ENCODE measurements around the gene CDK5RAP2. TPM values are rescaled to one million over a fixed set of nuclear protein-coding genes. Genes with fewer than 3 reads are reported as not detected.

The CDK5RAP2 gene
- total RNA-seq, 1 experiment from 2014 or later = 82.7 TPM

DNA sequence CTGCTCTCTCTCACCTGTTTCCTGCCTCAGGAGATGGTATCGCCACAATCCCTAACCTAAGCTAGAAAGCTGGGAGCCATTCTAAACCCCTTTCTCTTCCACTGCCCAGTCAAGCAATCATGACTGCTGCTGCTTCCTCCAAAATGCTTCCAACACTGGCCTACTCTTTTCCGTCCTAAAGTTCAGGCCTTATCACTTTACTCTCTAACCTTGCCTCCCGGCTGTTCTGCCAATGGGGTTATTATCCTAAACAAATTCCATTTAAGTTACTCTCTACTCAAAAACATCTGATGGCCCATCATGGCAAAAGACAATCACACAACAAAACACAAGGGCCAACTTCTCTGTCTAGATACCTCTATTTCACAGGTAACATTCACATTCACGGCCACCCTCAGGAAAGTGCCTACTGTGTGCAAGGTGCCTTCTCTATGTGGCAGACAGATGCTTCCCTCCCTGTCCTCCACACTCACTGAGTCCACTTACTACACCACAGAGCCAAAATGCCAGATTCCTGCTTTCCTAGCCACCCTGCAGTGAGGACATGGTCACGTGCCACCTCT, 168.0 kb downstream of the CDK5RAP2 start:
- no peak for DNase-seq (ENCODE audit: extremely low read depth, low read depth)

DNA sequence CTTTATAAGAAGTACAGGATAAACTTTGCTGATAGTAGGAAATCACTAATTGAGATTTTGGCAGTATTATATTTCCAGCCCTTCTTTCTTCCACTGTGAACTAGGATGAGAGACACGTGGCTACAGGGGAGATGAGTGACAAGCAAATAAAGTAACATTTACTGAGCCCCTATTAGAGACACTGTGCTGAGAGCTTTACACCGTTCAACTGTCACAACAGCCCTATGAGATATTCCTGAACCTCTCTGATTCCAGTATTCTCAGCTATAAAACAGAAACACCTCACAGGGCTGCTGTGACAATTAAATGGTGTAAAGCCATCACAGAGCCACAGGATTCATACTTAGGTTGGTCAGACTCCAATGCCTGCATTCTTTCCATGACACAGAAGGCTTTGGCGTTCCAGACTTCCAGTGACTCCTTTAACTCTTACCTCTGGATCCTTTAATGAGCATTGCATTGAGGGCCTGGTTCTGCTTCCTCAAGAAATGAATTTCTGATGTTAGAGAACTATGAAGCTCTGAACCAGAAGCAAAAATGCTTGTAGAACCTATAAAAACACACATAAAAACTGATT, 169.0 kb downstream of the CDK5RAP2 start:
- no peak for DNase-seq (ENCODE audit: extremely low read depth, low read depth)

- DNase-seq (ENCODE audit: extremely low read depth, low read depth) = no peak
Observed at GRCh38 chr9:120408680-120409258, 171.2 kb downstream of the CDK5RAP2 start.

DNA sequence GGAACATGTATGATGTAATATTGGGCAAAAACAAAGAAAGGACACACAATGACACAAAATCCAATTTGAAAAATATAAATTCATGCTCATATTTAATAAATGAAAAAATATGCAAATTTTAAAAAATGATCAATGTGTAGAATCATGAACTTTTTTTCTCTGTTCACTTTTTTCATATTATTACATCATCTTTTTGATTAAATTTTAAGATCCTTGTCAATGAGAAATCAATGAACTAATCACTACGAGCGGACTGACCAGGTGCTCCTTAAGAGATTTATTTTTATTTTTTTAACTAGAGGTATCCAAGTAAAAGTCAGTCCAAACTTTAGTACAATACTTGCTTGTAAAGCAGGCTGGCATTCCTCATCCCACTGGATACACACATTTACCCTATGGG, 174.1 kb downstream of the CDK5RAP2 start:
- no peak for DNase-seq (ENCODE audit: extremely low read depth, low read depth)

DNA sequence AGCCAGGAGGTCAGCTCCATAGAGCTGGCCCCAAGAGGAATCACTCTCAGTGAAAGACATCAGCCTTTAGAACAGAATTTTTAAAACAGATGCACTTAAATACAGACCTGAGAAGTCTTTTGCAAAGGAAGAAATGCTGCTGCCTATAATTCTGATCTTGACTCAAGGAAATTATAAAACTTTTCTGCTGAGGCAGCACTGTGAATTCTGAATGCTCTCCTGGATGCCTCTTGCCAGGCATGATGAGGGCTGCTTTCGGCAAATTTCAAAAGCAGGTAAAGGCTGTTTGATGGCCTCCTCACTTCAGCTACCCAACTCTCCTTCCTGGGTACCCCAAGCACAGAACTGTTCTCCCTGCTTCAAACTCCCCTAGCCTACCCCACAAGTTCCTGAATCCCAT, 174.8 kb downstream of the CDK5RAP2 start:
- DNase-seq (ENCODE audit: extremely low read depth, low read depth) = no peak

- DNase-seq (ENCODE audit: extremely low read depth, low read depth) = no peak
Observed at GRCh38 chr9:120403543-120403856, 176.5 kb downstream of the CDK5RAP2 start.

DNA sequence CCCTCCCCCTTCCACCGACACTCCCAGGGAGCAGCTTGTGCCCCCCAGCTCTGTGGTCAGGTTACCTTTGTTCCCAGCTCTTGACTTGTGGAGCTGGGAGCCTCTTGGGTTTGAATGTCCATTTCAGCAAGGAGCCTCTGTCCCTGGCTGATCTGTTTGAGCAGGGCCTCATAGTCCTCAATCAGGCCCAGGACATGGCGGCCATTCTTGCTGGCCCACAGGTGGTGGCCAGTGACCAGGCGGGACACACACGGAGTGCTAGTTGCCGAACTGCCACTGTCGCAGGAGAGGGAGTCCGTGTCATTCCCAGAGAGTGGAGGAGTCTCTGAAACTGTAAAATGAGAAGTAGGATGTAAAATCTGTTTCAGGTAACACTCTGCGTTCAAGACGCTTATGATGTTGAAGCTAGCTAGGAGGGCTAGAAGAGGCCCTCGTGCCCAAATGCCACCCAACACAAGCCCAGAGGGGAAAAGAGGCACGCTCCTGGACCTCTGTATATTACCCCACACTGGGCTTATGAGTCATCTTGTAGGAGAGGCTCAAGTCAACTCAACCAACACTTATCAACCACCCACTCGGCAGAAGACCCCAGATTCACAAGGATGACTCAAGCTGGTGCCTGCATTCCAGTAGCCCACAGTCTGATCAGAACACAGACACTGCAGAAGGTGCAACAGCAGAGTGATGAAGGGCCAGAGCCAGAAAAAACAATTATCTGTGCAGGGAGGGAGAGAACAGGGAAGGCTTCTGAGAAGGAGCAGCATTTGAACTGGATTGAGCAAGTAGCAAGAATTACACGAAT, 177.0 kb downstream of the CDK5RAP2 start:
- peak; percentile 94 for DNase-seq (ENCODE audit: extremely low read depth, low read depth)

GRCh38 chr9:120399940-120400339, 180.0 kb downstream of the CDK5RAP2 start:
- no peak for DNase-seq (ENCODE audit: extremely low read depth, low read depth)

DNA sequence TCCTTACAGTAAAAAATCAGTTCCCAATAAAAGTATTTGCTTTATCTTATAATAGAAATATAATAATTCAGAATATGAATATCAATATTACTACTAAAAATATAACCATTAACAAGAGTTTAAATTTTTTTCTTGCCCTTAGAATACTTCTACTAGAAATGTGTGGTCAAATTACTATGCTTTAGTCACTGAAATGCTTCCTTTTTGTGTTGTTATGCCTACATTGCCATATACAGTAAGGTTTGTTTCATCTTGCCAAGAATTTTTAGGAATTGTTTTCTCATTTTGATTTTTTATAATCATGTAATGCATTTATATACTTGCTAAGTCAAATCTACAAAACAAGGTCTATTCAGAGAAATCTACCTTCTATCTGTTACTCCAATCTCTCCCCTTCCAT, 181.7 kb downstream of the CDK5RAP2 start:
- DNase-seq (ENCODE audit: extremely low read depth, low read depth) = no peak

- DNase-seq (ENCODE audit: extremely low read depth, low read depth) = no peak
Observed at GRCh38 chr9:120397453-120397852, 182.5 kb downstream of the CDK5RAP2 start.

DNA sequence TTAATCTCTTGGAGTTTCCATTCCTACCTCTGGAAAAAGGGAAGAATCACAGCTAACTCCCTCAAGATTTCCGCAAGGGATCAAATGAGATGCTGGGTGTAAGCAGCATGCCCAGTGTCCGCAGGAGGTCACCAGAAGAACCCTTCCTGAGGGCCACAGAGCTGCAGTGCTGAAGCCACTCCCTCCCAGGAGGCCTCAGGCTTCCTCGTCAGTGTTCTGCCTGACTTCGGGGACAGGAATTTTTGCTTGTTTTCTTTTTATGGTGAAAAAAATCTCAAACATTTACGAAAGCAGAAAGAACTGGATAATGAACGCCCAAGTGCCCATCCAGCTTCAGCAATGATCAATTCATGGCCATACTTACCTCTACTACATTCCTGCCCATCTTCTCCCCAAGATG, 183.0 kb downstream of the CDK5RAP2 start:
- DNase-seq (ENCODE audit: extremely low read depth, low read depth) = no peak

DNA sequence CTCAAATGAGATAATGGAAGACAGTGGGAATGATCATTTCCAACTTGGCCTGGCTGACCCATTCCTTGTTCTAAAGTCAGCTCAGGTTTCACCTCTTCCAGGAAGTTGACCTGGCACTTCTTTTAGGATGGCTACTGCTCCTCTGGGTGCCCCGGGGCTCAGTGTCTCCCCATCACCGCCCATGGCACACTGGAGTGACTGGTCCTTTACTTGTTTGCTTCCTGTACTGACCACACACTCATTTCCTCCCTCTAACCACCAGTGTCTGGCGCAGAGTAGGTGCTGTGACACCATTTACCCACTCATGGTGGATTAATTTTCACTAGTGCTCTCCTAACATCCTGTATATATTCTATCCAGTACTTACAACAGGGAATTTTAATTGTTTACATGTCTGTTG, 183.5 kb downstream of the CDK5RAP2 start:
- DNase-seq (ENCODE audit: extremely low read depth, low read depth) = no peak

- no peak for DNase-seq (ENCODE audit: extremely low read depth, low read depth)
Observed at GRCh38 chr9:120395376-120395775, 184.6 kb downstream of the CDK5RAP2 start.

- DNase-seq (ENCODE audit: extremely low read depth, low read depth) = no peak
Observed at GRCh38 chr9:120394058-120394669, 185.8 kb downstream of the CDK5RAP2 start.

GRCh38 chr9:120393386-120394057, 186.4 kb downstream of the CDK5RAP2 start:
- no peak for DNase-seq (ENCODE audit: extremely low read depth, low read depth)

DNA sequence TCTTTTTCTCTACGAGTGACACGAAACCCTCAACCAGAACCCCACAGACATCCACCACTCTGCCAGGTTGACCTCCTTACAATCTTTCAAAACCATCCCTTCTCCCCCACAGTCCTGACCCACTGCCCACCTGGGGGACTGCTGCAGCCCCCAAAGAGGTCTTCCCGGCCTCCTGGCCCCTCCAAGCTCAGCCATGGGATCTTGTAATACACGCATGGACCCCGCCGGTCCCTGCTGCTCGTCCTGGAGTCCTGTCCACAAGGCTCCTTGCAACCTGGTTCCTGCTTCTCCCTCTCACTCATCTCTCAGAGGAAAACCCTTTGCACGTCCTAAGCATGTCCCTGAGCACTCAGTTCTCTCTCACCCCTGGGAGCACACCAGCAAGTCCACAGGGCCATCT, 187.3 kb downstream of the CDK5RAP2 start:
- DNase-seq (ENCODE audit: extremely low read depth, low read depth) = no peak

- DNase-seq (ENCODE audit: extremely low read depth, low read depth) = no peak
Observed at GRCh38 chr9:120392245-120392644, 187.7 kb downstream of the CDK5RAP2 start.

DNA sequence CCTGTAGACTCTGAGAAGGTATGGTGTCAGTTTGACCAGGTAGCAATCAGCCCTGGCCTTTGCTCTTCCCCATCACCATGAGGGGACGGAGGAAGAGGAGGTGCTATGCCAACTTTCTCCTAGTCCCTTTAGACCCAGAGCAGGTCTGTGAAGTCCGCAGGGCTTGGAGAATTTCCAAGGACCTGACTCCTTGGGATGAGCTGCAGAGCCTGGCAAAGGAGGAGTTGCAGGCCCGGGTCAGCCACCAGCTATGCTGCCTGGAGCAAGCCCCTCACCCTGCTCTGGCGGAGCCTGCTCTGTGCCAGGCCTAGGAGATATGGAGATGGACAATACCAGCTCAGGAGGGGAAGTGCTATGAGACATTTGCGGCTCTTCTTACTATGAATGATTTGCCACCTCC, 188.3 kb downstream of the CDK5RAP2 start:
- DNase-seq (ENCODE audit: extremely low read depth, low read depth) = no peak

GRCh38 chr9:120390637-120391190, 189.3 kb downstream of the CDK5RAP2 start:
- no peak for DNase-seq (ENCODE audit: extremely low read depth, low read depth)

- DNase-seq (ENCODE audit: extremely low read depth, low read depth) = no peak
Observed at GRCh38 chr9:120389867-120390266, 190.1 kb downstream of the CDK5RAP2 start.

DNA sequence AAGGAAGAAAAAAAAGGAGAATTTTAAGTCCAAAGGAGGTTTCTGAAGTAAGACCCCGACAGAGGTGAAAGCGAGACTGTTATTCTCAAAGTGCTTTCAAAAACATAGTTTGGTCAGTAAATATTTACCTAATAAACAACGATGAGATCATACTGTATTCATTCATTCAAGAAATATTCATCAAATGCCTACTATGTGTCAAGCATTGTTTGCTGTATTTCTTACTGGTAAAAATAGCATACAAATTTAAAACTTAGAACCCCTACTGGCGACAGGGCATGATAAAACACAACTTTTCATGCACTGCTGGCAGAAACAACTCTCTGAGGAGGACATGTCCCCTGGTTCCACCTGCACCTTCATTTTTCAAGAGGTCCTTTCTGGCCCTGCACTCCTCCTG, 190.7 kb downstream of the CDK5RAP2 start:
- DNase-seq (ENCODE audit: extremely low read depth, low read depth) = no peak
